ENCODE data around the gene POMT2.

GRCh38 chr14:77305696-77306095 lies 15.0 kb downstream of the POMT2 start:
- TF ChIP-seq, protein P1, sequence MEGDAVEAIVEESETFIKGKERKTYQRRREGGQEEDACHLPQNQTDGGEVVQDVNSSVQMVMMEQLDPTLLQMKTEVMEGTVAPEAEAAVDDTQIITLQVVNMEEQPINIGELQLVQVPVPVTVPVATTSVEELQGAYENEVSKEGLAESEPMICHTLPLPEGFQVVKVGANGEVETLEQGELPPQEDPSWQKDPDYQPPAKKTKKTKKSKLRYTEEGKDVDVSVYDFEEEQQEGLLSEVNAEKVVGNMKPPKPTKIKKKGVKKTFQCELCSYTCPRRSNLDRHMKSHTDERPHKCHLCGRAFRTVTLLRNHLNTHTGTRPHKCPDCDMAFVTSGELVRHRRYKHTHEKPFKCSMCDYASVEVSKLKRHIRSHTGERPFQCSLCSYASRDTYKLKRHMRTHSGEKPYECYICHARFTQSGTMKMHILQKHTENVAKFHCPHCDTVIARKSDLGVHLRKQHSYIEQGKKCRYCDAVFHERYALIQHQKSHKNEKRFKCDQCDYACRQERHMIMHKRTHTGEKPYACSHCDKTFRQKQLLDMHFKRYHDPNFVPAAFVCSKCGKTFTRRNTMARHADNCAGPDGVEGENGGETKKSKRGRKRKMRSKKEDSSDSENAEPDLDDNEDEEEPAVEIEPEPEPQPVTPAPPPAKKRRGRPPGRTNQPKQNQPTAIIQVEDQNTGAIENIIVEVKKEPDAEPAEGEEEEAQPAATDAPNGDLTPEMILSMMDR (IDR thresholded peaks at IDR 0.05): no peak
- no peak for TF ChIP-seq POLR2A (IDR thresholded peaks at IDR 0.05)

Measured in heart left ventricle (tissue), 13 donors.